DMS 273 treated with DMSO at 0.1 percent for 48 hours (cell line): ENCODE data around the gene RAB34.
"Not testable (repeated sequence)": the region's sequence is repeated elsewhere in the genome, so short reads cannot be mapped to it uniquely, and the experiment has no call there.

Source experiments
- DNase-seq: peaks from one replicate; lab custom pipeline; 2025; lab: John Stamatoyannopoulos, UW

The RAB34 gene

DNA sequence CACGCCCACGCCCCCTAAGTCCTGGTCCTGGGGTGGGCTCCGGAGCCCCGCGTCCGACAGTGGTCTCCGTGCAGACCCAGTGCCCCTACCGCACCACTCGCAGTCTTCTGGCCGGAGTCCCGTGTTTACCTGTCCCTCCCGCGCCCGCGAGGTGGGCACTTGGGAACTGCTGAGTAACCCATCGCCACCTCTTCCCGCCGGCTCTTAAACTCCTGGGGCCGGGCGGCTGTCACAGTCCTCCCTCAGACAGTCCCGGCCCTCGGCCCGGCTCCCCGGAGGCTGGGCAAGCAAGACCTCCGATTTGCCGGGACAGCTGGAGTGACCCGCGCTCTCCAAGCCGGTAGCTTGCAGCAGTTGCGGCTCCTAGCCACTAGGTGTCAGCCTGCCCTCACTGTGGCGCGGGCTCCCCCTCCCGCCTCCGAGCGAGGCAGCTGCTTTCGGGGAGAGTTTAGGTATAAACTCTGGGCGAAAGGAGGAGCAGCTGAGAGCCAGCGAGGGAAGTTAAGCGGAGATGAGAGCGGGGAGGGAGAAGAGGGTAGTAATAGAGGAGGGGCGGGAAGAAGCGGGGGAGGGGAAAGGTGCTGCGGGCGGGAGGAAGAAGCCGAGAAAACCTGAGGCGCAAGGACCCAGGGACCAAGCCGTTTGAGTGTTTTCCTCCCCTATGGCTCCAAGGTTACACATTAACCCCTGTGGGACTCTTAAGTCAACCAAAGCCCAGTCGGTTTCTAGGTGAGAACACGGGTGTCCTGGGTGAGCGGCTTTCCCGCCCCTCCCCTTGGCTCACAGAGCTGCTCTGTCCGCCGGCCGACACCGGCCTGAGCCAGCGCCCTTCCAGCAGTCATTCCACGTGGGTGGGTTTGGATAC, 9.2 kb upstream of the RAB34 start:
- peak; percentile 95 for DNase-seq

DNA sequence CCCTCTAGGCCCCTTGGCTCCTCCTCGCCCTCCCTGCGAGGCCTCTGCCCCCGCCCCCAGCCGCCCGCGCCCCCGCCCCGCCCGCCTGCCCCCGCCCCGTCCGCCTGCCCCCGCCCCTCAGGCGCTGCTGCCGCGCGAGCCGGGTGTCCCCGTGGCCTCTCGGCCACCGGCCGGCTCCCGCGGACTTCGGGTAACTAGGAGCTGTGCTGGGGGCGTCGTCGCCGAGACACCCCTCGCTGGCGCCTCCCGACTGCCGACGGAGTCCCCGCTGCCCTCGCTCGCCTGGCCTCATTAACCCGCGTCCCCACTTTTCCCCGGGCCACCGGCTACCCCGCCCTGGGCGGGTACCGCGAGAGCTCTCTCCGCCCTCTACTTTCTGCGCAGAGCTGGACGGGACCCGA, 8.6 kb upstream of the RAB34 start, which contains the start of gene TLCD1:
Gene TLCD1, minus strand, starts transcription at position 8 of the 401 bp plus-strand sequence. CDS start 136 bp downstream, outside the sequence.
- DNase-seq = no peak

DNA sequence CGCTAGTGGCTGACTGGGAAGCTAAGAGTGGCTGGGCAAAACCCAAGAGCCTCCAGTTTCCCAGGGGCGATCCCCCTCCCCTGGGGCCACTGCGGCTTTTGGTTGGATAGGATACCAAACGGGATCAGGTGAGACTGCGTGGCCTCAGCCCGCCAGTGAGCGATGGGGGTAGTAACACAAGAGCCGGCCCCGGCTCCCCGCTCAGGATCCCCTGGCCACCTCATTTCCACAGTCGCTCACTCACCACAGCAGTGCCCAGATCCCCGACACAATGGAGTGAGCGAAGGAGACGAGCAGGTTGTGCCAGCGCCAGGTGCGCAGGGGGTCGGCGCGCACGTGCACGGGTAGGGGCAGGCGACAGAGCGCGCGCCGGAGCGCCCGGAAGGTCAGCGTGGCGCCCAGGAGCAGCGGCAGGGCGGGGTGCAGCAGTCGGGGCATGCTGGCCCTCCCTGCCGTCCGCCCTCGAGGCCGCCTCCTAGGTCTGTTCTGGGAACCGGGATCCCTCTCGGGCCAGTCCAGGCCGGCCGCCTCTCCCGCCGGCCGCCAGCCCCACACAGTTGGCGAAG, 8.1 kb upstream of the RAB34 start:
- DNase-seq = peak; percentile 88

DNA sequence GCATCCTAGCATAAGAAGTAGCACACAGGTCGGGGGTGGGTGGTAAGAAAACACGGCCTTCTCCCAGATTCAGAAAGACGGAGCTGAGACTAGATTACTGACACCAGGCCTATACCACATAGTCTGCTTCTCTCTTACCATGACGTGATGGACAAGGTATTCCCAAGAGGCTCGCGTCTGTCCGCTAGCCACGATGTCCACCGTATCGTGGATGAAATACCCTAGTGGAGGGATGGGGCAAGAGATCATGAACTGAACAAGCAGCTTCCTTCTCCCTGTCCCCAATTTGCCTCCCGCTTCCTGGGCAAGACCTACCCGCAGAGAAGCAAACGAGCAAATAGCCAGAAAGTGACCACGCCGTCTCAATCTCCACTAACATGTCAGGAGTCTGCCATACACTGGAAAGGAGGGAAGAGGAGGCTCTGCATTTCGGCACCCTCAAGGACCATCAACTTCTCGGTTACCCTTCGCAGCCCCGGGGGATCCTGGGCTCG, 7.5 kb upstream of the RAB34 start:
- DNase-seq = peak; percentile 87

DNA sequence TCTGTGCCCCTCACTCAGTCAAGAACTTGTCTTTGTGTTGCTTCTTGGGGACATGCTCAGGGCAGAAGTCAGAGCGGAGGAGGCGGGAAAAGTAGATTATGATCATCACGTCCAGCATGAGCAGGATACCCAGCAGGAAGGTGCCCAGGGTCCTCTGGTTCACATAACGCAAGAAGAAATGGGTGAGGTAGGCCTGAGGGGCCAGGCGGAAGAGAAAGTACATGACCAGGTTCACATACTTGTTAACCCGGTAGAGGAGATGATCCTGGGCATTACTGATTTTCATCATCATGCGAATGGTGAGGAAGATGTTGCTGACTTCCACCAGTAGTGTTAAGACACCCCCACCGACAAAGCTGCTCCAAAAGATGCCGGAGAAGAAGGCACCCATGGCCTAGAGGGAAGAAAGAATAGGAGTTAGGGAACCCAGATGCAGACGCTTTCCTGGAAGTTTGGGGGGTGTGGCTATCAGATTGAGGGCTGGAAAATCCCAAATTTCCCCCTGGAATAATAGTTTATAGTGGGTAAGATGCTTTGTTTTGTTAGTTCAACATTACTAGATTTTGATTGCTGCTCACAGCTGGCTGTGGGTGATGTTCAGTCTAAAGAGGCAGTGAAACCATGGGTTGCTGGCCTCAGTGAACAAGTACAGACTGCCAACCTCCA, 7.0 kb upstream of the RAB34 start:
- no peak for DNase-seq

DNA sequence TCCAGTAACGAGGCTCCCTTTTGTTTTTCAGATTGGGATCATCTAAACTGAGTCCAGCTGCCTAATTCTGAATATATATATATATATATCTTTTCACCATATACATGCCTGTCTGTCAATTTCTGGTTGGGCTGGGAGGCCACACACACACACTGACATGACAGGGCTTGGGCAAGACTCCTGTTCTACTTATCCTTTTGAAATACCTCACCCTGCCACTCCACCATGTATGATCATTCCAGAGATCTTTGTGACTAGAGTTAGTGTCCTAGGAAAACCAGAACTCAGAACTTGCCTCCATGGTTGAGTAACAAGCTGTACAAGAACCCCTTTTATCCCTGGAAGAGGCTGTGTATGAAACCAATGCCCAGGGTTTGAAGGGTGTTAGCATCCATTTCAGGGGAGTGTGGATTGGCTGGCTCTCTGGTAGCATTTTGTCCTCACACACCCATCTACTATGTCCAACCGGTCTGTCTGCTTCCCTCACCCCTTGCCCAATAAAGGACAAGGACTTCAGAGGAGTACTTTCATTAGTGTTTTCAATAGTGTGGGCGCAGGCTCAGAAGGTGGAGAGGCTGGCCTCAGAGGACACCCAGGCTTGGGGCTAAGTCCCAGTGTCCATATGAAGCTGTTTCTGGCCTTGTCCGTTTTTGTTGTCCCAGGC, 6.3 kb upstream of the RAB34 start:
- not testable (repeated sequence) for DNase-seq

DNA sequence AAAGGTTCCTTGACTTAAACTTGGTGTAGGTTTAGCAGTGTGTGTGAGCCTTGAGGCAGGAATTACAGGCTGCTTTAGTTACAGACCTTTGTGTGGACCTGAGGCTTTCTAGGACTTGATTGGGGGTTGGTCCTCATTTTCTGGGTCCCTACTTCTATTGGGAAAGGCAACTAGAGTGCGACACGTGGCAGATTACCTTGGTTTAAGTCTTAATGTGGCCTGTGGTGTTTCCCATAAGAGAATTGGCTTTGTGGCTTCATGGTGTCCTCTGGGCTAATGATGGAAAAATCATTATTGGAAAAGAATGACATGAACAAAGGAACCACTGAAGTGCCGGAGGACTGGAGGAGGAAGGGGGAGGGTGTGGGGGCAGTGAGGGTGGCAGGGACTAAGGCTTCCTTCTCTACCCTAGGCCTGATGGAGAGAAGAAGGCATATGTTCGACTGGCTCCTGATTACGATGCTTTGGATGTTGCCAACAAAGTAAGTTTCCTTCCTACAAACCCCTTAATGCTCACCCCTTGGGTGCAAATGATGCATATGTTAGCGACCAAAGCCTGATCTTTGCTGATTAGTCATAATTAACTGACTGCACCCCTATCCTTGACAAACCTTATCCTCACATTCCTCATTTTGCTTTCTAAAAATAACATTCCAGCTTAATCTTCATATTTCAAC, 5.6 kb upstream of the RAB34 start:
- no peak for DNase-seq

DNA sequence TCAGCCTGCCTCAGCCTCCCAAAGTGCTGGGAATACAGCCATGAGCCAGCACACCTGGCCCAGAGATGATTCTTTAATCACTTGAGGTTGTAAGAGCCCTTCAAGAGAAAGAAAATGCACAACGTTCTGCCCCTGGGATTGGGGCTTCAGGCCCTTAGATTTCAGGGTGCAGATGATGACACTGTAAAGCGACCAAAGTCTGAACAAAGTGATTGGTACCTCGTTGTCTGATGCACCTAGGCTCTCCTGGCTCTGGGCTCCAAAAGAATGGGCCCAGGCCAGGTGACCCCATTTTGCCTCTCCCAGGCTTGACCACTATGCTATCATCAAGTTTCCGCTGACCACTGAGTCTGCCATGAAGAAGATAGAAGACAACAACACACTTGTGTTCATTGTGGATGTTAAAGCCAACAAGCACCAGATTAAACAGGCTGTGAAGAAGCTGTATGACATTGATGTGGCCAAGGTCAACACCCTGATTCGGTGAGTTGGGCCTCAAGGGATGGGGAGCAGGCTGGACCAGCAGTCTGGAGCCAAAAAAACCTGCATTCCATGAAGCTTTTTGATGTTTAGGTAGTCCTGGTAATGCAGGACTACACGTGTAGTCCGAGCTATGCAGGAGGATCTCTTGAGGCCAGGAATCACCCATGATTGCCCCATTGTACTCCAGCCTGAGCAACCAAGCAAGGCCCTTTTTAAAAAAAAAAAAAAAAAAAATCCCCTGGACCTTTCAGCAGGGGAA, 4.9 kb upstream of the RAB34 start:
- no peak for DNase-seq

DNA sequence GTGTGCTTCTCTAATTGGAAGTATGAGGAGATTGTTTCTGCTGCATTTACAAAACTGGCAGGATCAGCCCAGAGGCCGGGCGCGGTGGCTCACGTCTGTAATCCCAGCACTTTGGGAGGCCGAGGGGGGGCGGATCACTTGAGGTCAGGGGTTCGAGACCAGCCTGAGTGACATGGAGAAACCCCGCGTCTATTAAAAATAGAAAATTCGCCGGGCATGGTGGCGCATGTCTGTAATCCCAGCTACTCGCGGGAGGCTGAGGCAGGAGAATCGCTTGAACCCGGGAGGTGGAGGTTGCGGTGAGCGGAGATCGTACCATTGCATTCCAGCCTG, 3.3 kb upstream of the RAB34 start:
- not testable (repeated sequence) for DNase-seq

DNA sequence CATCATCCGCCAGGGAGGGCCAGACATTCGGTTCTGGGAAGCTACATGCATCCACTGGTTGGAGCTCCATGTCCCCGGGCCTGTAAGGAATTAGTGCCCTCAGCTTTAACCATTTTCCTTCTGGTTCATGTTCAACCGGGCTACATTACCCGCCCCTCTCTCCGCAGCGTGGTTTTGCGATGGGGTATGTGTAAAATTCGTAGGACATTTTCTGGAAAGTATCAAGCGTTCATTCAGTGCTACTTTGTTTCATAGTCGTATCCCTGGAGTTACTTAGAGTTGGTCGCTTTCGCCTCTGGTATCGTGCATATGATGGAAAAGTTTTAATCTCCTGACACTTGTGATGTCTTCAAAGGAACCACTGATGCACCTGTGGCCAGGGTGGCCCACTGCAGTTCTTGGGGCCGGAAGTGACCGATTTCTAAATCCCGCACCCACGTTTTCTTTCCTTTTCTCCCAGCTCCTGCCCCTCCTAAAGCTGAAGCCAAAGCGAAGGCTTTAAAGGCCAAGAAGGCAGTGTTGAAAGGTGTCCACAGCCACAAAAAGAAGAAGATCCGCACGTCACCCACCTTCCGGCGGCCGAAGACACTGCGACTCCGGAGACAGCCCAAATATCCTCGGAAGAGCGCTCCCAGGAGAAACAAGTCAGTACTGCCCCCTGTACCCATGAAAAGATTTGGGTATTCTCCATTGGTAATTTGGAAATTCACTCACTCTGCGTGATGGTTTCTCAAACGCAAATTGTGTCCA, 2.8 kb upstream of the RAB34 start:
- DNase-seq = no peak

DNA sequence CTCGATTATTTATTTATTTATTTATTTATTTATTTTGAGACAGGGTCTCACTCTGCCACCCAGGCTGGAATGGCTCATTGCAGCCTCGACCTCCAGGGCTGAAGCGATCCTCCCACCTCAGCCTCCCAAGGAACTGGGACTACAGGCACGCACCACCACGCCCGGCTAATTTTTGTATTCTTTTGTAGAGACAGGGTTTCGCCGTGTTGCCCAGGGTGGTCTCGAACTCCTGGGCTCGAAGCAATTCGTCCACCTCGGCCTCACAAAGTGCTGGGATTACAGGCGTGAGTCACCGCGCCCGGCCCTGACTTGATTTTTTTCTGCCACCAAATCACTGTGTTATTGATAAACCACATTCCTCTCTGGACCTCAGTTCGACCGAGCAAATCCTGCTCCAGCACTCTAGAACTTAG, 1.4 kb upstream of the RAB34 start:
- no peak for DNase-seq

DNA sequence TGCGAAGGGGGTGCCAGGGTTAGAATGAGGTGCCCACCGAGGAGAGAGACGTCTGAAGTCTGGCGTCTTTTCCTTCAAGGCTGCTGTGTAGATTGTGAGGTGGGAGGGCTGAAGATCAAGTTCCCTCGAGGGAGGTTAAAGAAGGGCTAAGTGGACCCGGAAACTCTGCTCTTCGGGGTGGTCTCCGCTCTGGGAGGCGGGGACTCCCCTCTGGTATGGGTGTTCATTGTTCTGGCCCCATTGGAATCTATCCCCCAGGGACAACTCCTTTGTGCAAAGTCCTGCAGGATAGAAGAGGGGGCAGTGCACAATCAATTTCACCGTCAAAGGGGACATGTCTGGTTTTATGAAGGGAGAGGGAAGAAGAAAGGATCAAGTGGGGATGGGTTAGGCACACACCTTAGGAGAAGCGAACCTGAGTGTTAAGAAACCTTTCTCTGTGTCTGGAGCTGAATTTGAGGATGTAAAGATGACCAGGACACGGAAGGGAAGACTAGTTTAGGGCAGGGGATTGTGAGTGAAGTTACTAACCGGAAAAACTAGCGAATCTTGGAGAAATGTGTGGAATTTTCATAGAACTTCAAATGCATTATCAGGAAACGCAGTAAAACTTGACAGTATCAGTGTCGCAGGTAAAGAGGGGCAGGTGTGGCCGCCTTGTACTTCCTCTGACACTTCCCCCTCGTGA, 809 bp upstream of the RAB34 start:
- no peak for DNase-seq

DNA sequence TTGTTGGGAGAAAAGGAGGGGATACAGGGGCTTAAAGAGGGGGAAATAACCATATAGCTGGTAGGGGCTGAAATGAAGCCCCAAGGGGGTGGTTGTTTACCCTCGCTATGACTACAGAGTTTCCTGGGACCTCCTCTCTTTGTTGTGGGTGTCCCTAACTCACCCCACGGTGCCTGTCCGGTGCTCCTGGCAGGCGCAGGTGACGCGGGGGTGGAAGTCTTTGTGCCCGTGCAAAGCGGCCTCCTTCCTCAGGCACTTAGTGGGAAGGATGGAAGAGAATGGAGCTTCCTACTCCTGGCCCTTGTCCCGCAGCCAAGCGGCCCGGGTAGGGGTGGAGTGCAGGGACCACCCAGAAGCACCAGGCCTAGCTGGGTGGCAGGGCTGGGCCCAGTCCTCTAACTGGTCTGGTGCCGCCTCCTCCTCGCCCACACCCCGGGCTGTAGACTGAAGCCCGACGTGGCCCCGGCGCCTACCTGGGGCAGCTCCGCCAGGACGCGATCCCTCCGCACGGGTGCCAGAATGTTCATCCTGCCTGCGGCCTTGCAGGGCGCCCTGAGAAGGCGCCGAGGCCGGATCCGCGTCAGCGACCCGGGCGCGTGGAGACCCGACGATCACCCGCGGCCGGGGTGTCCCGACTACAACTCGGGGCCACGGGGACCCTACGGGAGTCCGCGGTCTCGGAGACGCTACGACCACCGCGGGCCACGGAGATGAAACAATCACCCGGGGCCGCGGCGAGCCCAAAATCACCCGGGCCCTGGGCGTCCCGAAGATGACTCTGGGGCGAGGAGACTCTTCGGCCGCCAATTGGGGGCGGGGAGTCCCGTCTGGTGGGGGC, 709 bp downstream of the RAB34 start:
- no peak for DNase-seq

DNA sequence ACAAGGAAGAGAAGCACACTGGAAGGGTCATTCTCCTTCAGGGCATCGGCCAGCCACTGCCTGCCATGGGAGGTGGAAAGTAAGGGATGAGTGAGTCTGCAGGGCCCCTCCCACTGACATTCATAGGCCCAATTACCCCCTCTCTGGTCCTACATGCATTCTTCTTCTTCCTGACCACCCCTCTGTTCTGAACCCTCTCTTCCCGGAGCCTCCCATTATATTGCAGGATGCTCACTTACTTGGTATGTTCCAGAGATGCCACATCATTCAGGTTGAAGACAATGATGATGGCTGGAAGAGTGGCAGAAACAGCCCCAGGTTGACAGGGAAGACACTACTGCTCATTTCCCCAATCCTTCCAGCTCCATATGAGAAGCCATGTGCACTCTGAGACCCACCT, 2.5 kb downstream of the RAB34 start:
- DNase-seq = no peak

DNA sequence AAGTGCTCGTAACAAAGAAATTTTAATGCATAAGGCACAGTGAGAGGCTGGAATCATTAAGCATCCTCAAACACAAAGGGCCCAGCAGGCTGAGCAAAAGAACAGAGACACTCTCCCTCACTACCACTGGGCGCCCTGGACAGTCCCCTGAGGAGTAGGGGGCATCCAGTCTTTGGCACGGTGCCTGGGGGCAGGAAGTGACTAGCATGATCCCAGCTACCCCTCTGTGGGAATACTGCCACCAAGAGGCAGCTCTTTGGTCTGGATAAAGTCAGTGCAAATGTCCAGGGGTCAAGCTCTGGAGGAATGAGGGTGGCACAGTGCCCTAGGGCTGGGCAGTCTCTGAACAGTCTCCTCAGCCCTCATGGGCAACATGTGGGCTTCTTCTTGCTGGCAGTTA, 3.4 kb downstream of the RAB34 start:
- no peak for DNase-seq

DNA sequence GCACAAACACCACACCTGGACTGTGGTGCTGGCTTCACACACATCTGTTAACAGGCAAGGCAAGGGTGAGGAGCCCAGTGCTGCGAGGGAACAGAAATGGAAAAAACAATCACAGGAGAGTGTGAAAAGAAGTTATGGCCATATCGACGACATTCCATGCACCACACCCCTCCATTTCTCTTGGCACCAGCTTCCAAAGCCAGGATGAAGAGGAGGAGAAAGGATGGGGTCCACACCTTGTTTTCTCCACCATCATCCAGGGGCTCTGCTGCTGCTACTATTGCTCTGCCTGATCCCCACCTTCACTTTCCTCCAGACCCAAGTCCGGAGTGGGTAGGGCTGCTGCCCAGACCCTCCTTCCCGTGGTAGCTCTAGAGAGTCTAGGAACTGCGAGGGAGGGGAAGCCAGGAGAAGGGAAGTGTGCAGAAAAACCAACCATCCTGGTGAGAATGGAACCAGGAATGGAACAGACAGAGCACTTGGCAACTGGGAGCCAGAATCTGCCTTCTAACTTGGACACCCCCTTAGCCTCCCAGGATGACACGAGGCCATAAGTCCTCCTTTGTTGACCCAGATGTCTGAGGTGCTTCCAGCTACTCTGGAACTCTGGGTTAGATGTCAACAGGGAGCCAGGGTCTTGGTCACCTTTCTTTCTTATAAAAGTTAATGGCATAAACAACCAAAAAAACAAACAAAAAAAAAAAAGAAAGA, 4.8 kb downstream of the RAB34 start:
- DNase-seq = no peak

DNA sequence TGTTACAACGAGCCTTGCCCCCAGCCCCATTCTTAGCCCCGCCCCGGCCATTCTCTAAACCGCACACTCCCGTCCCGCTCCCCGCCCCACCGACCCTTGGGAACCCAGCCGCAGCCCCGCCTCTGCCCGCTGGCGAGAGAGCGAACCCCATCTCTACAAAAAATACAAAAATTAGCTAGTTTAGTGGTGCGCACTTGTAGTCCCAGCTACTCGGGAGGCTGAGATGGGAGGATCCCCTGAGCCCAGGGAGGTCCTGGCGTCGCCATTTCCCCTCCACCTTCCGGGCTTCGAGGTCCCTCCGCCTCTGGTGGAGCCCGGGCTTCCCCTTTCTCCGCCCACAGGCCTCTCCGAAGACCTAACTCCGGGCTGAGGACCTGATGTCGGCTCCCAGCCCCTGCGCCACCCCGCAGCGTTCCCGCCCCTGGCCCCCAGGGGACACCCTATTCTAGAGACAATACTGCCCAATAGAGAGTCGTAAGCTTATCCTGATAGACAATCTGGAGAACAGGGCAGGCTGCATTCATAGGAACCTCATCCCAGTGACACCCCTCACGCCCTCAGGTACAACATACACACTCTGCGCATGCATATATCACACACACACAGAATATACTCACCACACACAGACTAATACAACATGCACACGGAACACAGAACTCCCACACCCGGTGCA, 5.5 kb downstream of the RAB34 start:
- DNase-seq = no peak

DNA sequence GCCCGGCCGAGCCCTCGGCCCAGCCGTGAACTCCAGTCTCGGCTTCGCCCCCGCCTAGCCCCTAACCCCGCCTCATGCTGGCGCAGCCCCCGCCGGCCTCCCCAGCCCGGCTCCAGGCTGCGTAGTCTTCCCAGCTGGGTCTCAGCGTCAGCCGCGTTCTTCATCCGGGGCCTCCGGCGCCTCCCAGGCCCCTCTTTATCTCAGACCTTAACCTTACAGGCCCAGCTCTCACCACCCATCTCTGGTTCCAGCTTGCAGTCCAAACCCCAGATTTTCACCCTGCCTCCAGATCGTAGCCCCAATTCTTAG, 6.0 kb downstream of the RAB34 start, which contains the start of gene PROCA1:
Gene PROCA1, minus strand, starts transcription at position 166 of the 309 bp plus-strand sequence. CDS start 228 bp downstream, outside the sequence.
- DNase-seq = no peak
